Stimulated activated CD8-positive, alpha-beta memory T cell treated with anti-CD3 and anti-CD28 coated beads, Interleukin-7, amount 100 ng/mL, for 1 hour (primary cell): Measurements from ENCODE around the gene ZNF124.
"Not testable (repeated sequence)": the region's sequence is repeated elsewhere in the genome, so short reads cannot be mapped to it uniquely, and the experiment has no call there.

Experiments
- DNase-seq, 2 donors: peaks; one replicate each; pipeline ENCODE4 v3.0.0-alpha.2; 2020; ENCODE audit warnings: low read depth in 2 of 2

ZNF124 gene

DNA sequence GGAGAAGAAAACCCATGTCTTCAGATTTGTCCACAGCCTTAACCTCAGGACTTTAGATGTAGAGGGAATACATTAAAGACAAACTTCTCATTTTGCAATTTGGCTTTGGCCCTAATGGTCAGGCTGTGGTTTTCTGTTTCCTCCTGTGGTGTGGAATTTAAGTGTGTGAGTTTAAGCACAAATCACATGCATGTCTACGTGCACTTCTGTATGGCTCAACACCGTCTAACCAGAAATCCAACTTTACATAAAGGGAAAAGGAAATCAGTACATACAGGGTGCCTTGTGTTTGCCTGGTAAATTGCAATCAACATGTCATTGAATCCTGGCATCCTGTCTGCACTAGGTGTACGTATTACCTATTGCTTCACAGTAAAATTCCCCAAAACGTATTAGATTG, 1.2 kb upstream of the ZNF124 start:
- no peak for DNase-seq

DNA sequence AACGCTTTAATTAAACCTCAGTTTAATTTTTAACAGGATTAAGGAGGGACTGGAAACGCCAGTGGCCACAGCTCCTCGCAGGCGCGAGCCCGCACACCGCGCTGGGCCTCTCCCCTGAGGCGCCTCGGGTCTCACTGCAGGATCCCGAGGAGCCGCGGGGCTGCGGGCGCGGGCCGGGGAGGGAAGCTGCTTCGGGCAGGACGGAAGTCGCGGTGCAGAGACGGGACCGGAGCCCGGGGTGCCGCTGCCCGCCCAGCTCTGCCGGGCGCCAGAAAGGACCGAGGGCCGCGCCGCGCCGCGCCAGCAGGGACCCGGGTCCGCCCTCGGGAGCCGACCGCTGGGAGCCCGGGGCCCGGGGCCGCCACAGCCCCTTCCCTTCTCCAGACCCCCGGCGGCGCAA, 377 bp downstream of the ZNF124 start:
- DNase-seq, result not testable (repeated sequence)

DNA sequence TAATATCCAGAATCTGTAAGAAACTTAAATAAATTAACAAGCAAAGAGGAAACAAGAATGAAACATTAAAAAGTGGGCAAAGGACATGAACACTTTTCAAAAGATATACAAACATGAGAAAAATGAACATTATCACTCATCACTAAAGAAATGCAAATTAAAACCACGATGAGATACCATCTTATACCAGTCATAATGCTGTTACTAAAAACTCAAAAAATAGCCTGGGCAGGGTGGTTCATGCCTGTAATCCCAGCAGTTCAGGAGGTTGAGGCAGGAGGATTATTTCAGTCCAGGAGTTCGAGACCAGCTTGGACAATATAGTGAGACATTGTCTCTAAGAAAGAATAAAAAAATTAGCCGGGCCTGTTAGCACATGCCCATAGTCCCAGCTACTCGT, 6.1 kb downstream of the ZNF124 start:
- no peak for DNase-seq

DNA sequence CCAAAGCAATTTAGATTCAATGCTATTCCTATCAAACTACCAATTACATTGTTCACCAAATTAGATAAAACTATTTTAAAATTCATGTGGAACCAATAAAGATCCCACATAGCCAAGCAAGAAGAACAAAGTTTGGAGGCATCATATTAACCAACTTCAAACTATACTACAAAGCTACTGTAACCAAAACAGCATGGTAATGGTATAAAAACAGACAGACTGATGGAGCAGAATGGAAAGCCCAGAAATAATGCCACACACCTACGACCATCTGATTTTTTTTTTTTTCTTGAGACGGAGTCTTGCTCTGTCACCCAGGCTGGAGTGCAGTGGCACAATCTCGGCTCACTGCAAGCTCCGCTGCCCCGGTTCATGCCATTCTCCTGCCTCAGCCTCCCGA, 7.1 kb downstream of the ZNF124 start:
- DNase-seq, result no peak

DNA sequence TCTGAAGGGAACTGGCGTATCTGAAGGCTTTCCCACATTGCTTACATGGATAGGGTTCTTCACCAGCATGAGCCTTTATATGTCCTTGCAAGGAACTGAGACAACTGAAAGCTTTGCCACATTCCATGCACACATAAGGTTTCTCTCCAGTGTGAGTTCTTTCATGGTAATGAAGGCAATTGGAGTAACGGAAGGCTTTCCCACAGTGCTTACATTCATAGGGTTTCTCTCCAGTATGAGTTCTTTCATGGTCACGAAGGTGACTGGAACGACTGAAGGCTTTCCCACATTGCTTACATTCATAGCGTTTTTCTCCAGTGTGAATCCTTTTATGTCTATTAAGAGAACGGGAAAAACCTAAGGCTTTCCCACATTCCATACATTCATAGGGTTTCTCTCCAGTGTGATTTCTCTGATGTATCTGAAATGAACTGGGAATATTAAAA, 15.0 kb downstream of the ZNF124 start:
- no peak for DNase-seq

DNA sequence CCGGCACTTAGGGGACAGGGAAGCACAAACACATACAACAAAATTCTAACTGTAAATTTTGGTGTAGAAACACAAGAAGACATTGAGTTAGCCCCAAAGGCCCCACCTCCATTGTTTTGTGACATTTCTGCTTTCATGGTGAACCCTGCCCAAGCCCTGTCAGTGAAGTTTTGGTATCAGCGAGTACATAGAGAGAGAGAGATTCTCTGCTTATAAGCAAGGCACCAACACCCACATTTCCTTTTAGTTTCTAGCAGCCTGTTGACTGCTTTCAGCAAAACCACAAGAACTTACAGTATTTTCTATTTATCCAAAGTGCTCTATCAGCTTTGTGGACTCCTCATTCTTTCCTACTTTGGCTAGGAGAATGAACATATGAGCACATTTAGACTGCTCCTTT, 24.0 kb downstream of the ZNF124 start:
- DNase-seq, result no peak

DNA sequence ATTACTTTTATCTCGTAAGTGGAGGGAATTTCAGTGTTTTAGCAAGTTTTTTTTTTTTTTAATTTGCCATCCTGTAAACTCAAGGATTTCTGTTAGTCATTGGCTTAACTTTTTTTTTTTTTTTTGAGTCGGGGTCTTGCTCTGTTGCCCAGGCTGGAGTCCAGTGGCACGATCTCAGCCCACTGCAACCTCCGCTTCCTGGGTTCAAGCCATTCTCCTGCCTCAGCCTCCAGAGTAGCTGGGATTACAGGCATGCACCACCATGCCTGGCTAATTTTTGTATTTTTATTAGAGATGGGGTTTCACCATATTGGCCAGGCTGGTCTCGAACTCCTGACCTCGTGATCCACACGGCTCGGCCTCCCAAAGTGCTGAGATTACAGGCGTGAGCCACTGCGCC, 24.7 kb downstream of the ZNF124 start:
- DNase-seq, result not testable (repeated sequence)

DNA sequence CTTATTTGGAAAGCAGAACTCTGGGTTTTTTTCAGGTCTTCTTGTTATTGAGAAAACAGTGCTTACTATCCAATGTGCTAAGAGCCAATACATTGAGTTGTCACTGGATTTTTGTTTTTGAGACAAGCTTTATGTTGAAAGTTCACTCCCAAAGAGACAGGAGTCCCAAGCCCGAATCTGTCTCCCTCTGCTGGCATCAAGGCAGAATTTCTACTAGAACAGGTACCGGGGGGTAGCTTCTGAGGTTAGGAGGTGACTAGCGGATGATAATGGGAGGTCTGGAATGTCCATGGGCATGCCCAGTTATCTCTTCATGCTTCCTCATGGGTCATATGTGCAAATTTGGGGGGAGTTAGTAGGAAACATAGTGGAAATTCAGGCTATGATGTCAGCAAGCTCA, 25.1 kb downstream of the ZNF124 start:
- DNase-seq, result no peak

DNA sequence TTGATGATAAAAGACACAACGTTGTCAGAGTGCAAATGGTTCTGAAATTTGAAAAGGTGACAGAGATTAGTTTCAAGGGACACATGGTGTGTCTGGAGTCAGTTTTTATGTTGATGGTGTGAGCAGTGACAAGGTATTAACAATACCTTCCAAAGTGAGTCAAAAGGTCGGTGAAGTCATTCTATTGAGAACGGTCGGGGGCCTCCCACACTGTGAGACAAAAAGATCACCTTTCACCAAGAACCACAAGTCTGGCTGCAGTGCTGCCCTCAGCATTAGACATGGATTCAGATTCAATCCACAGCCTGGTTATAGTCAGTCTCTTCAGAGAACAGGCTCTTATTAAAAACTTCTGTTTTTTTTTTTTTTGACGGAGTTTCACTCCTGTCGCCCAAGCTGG, 26.5 kb downstream of the ZNF124 start:
- no peak for DNase-seq

DNA sequence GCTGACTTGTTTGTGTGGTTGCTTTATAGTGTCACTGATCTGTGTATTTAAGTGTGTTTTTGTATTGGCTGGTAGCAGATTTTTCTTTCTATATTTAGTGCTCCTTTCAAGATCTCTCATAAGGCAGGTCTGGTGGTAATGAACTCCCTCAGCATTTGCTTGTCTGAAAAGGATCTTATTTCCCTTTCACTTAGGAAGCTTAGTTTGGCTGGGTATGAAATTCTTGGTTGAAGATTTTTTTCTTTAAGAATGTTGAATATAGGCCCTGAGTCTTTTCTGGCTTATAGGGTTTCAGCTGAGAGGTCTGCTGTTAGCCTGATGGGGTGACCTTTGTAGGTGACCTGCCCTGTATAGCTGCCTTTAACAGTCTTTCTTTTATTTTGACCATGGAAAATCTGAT, 32.3 kb downstream of the ZNF124 start:
- DNase-seq, result not testable (repeated sequence)

DNA sequence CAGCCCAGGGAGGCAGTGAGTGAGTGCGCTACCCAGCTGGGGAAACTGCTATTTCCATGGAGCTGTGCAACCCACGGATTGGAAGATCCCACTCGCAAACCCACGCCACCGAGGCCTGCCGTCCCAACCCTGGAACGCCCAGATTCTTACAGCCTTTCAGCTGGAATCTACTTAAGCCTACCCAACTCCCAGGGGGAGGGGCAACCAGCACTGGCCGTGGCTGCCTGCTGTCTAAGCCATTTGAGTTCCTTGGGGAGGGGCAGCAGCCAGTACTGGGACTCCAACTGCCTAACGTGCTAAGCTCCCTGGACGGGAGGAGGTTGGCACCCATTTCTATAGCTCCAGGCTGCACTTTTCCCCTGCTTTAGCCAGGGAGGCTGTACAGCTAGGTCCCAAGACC, 40.6 kb downstream of the ZNF124 start:
- DNase-seq, result no peak

DNA sequence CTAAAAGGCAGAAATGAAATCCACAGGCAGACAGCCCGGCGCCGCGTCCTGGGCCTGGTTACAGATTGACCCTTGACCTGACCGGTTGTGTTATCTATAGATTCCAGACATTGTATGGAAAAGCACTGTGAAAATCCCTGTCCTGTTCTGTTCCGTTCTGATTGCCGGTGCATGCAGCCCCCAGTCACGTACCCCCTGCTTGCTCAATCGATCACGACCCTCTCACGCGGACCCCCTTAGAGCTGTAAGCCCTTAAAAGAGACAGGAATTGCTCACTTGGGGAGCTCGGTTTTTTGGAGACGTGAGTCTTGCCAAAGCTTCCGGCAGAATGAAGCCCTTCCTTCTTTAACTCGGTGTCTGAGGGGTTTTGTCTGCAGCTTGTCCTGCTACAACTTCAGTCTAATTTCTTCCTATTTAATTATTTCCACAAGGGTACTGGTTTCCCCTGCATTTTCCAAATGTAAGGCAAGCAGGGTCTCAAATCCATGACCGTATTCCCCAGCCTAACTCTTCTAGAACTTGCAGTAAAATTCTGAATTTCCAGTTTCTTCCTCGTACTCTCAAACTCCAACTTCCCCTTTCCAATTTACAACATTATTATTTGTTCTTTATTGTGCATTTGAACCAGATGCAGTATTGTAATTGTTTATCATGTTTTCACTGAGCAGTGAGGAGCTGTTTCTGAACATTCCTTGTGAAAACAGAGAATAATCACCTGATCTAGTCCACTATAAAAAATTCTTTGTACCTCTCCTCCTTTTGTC, 44.1 kb downstream of the ZNF124 start:
- DNase-seq, result not testable (repeated sequence)

DNA sequence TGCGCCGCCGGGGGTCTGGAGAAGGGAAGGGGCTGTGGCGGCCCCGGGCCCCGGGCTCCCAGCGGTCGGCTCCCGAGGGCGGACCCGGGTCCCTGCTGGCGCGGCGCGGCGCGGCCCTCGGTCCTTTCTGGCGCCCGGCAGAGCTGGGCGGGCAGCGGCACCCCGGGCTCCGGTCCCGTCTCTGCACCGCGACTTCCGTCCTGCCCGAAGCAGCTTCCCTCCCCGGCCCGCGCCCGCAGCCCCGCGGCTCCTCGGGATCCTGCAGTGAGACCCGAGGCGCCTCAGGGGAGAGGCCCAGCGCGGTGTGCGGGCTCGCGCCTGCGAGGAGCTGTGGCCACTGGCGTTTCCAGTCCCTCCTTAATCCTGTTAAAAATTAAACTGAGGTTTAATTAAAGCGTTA, 45.2 kb downstream of the ZNF124 start:
- DNase-seq, result not testable (repeated sequence)

DNA sequence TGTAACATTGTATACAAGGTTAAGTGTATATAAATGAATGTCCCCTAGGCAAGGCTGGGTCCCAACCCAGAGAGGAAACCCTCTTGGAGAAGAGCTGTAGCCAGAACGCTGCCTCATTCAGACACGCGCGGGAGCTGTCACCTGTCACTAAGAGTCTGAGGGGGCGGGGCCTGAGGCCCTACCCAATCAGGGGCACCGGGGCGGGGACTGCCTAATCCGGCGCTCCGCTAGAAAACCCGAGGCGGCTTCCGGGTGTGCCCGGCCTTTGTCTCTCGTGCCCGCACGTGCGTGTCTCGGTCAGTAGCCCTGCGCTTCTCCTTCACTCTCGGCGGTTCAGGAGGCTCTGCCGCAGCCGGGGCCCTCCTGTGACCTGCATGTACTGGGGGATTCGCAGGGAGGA, 45.7 kb downstream of the ZNF124 start:
- not testable (repeated sequence) for DNase-seq

DNA sequence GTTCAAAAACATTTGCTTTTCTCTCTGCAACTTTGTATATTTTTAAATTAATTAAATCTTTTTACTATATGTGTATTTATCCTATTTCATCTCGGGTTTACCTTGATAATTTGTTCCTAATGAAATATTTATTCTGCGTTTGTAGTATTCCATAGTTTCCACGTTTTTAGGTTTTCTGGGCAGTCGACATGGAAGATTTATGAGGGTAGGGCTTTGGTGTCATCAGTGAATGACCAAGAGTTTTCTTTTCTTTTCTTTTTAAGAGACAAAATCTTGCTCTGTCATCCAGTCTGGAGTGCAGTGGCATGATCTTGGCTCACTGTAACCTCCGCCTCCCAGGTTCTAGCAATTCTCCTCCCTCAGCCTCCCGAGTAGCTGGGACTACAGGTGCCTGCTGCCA, 50.4 kb downstream of the ZNF124 start:
- no peak for DNase-seq

DNA sequence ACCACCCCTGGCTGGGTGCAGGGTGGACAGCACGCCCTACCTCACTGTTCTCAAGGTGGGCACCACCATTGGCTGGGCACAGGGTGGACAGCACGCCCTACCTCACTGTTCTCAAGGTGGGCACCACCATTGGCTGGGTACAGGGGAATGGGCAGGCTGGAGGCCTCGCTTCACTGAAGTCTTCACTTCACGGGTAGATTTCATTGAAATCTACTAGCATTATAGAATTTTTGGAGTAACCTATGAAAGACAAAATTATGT, 51.5 kb downstream of the ZNF124 start:
- not testable (repeated sequence) for DNase-seq

DNA sequence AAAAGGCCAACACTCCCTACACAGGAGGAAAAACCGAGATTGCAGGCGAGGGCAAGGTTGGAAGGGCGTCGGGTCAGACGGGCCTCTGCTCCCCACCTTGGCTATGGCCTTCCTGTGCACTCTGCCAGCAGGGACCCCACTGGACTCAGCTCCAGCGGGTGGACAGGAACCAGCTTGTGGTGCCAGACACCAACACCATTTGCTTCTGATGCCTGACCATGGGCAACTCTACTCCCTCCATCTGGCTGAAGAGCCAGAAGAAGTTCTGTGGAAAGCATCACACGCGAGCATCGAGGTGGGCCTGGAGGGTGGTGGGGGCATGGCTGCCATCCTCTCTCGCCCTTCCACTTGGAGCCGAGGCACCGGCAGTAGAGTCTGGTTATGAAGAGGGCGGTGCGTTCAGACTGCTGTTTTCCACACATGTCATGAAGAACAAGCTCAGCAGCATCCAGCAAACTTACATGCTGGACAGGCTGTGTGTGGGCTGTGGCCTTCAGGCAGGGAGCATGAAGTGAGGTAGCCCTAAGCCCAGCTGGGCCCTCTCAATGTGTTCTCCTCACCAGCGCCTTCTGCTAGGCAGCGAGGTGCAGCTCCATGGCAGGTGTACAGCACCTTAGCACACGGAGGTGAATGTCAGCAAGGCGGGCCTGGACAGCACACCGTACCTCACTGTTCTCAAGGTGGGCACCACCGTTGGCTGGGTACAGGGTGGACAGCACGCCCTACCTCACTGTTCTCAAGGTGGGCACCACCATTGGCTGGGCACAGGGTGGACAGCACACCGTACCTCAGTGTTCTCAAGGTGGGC, 52.0 kb downstream of the ZNF124 start:
- no peak for DNase-seq

DNA sequence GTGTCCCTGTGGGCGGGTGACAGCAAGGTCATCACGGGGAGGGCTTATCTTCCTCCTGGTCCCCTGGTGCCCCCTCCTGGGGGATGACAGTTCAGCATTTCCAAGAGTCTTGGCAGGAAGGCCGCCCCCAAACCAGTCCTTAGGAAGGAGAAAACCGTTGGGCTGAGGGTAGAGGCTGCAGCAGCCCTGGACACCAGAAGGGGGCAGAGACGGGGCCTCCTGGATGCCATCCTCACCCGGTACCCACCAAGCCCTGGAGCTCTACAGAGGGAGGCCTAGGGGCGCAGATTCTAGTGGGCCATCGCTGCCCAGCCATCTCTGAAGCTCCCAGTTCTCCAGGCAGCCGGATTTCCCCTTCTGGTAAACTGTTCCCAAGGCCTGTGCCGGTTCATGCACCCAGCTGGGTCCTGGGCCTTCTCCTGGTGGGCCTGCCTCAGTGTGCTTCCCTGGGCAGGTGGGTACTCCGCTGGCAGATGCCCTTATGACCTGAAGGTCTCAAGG, 52.8 kb downstream of the ZNF124 start:
- DNase-seq, result no peak

DNA sequence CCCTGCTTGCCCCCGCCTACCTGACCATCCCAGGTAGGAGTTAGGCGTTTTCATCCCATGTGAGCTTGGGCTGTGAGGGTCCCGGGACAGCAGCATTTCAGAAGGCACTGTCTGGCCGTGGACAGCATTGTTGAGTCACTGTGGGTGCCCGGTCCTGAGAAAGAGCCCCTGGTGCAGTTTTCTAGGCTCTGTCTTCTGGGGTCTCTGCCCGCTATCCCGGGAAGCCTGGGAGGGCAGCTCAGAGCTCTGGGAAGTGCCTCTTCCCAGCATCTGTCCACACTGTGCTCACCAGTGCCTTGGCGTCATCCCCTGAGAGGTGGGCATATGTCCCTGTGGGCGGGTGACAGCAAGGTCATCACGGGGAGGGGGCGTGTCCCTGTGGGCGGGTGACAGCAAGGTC, 56.3 kb downstream of the ZNF124 start:
- DNase-seq, result no peak

DNA sequence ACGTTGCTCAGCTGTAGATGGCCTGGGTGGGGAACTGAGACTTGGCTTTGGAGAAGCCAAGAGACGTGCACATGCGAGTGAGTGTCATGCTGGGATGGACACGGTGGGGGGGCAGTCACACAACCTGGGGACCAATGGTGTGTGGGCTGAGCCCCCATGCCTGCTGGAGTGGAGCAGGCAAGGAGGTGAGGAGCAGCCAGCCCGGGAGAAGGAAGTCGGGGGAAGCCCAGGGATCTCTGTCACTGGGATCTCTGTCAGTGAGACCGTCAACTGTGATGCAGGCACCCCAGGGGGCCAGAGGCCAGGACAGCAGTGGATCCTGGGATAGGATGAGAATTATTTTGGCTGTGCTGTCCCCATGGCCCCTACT, 56.7 kb downstream of the ZNF124 start:
- no peak for DNase-seq

DNA sequence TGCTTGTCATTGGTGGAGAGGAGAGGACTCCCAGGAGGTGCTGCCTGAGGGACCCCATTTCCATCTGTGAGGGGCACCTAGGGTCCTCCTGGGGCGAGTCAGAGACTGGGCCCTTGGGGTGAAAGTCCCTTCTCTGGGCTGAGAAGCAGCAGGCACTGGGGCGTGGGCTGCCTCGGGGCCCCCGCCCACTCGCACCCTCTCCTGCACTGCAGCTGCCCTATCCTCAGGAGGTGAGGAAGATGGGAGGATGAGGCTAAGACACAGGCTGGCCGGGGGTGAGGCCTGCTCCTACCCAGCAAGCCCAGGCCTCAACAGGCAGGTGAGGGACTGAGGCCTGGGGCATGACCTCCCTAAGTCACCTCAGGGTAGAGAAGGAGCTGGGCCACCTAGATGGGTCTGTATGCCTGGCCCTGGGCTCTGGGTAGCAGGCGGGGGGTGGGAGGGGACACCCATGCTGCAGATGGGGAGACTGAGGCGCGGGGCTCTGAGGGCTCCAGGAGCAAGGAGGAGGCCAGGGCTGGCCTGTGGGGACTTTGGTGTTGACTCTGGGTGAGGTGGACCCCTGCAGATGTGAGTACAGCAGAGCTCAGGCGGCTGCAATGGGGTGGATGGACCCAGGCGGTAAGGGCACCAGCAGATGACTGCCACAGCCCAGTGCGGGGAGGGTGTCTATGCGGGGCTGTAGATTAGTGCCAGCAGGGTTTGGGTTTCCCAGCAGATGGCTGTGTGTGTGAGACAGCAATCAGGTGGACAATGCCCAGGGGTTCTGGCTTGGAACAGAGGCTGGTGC, 57.3 kb downstream of the ZNF124 start:
- no peak for DNase-seq

DNA sequence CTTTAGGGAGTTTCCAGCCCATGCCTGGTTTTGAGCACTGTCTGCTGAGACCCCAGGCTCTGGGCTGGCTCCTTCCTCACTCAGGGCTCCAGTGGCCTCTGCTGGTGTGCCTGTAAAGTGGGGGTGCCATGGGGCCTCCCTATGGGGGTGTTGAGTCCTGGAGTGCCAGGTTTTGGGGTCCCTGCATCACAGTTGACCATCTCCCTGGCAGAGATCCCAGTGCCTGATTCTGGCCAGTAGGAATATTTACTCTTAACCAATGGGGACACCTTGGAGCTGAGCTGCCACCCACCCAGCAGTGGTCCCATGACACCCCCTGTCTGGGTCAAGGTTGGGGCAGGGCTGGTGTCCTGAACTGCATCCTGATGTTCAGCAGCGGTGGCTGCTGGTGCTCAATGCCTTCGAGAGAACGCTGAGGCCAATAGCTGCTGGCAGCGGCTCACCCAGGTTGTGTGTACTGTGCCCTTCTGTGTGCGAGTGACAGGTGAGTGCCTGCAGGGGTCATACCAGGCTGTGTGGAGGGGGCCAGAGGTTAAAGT, 58.0 kb downstream of the ZNF124 start:
- DNase-seq, result no peak
